Measurements from ENCODE around the gene TMEM170A. TPM values are rescaled to one million over a fixed set of nuclear protein-coding genes. Genes with fewer than 3 reads are reported as not detected.

The TMEM170A gene
- total RNA-seq, 1 experiment from 2014 or later = 31.4 TPM

DNA sequence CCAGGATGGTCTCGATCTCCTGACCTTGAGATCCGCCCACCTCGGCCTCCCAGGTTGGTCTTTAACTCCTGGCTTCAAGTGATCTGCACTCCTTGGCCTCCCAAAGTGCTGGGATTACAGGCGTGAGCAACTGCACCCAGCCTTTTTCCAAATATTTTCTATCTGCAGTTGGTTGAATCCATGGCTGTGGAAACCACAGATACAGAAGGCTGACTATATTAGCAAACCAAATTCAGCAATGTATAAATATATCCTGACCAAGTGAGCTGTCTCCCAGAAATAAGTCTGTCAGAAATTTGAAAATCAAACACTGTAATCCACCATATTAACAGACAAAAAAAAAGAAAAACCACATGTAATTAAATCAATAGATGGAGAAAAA, 40.8 kb downstream of the TMEM170A start:
- TF ChIP-seq, protein P1, sequence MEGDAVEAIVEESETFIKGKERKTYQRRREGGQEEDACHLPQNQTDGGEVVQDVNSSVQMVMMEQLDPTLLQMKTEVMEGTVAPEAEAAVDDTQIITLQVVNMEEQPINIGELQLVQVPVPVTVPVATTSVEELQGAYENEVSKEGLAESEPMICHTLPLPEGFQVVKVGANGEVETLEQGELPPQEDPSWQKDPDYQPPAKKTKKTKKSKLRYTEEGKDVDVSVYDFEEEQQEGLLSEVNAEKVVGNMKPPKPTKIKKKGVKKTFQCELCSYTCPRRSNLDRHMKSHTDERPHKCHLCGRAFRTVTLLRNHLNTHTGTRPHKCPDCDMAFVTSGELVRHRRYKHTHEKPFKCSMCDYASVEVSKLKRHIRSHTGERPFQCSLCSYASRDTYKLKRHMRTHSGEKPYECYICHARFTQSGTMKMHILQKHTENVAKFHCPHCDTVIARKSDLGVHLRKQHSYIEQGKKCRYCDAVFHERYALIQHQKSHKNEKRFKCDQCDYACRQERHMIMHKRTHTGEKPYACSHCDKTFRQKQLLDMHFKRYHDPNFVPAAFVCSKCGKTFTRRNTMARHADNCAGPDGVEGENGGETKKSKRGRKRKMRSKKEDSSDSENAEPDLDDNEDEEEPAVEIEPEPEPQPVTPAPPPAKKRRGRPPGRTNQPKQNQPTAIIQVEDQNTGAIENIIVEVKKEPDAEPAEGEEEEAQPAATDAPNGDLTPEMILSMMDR (conservative IDR thresholded peaks at IDR 0.05) = no peak
- no peak for TF ChIP-seq EZH2 (IDR thresholded peaks at IDR 0.05; ENCODE audit: low read depth)
- no peaks in the 10 kb centered on the region for H3K4me1 ChIP-seq (replicated peaks; ENCODE audit: insufficient read depth)

GRCh38 chr16:75421820-75422126, 42.7 kb downstream of the TMEM170A start:
- Histone ChIP-seq H3K4me2 (no peak overlapping the region), H3F3A (ENCODE audit: insufficient read depth, low read depth) (peaks cover 11% of the 10 kb centered on the region; the same call in 1 of the 2 replicates), H3K4me3 (no peak overlapping the region), H3K79me2 (ENCODE audit: low read depth) (peaks cover 84% of the 10 kb centered on the region), H3K36me3 (ENCODE audit: low read depth) (no peaks in the 10 kb centered on the region), H3K9me3 (ENCODE audit: insufficient read depth, low read depth) (no peaks in the 10 kb centered on the region), H3K27me3 (ENCODE audit: insufficient read depth, low read depth) (no peaks in the 10 kb centered on the region), H3K4me1 (replicated peaks; ENCODE audit: insufficient read depth) (no peaks in the 10 kb centered on the region), H3K9me2 (ENCODE audit: insufficient read depth) (no peaks in the 10 kb centered on the region), H3K27ac (no peak overlapping the region), H4K20me1 (ENCODE audit: insufficient read depth) (peaks cover 29% of the 10 kb centered on the region), H2AFZ (no peak overlapping the region)
- intact Hi-C loops (cut with micrococcal nuclease; ENCODE audit: unreplicated experiment) = no loop called here
- POLR2A ChIA-PET (ENCODE audit: unreplicated experiment) = no interaction called here
- CTCF ChIA-PET = no interaction called here
- no peak for TF ChIP-seq EZH2 (IDR thresholded peaks at IDR 0.05; ENCODE audit: low read depth)
- TF ChIP-seq, protein P1 (conservative IDR thresholded peaks at IDR 0.05) = no peak
- DNase-seq = no peak
- no TSS peak for BruUV-seq (replicated peaks)

More for the DNA sequence above, 40.8 kb downstream of the TMEM170A start:
- Histone ChIP-seq H3K4me3 (no peak overlapping the region), H3K4me2 (no peak overlapping the region), H3K9me3 (ENCODE audit: insufficient read depth, low read depth) (no peaks in the 10 kb centered on the region), H3K36me3 (ENCODE audit: low read depth) (no peaks in the 10 kb centered on the region), H4K20me1 (ENCODE audit: insufficient read depth) (peaks cover 33% of the 10 kb centered on the region), H3K27ac (no peak overlapping the region), H3K79me2 (ENCODE audit: low read depth) (peaks cover 86% of the 10 kb centered on the region), H3F3A (ENCODE audit: insufficient read depth, low read depth) (peaks cover 11% of the 10 kb centered on the region; the same call in 1 of the 2 replicates), H3K9me2 (ENCODE audit: insufficient read depth) (no peaks in the 10 kb centered on the region), H2AFZ (no peak overlapping the region), H3K27me3 (ENCODE audit: insufficient read depth, low read depth) (no peaks in the 10 kb centered on the region)
- ChIA-PET POLR2A (ENCODE audit: unreplicated experiment) (interaction anchor here (0.6 kb wide), 1 partner anchor 21 kb away, joined by 3 read pairs; no protein-coding TSS in a partner anchor), CTCF (no interaction called here)
- no peak for DNase-seq
- intact Hi-C loops (cut with micrococcal nuclease; ENCODE audit: unreplicated experiment) = no loop called here
- no TSS peak for BruUV-seq (replicated peaks)

GRCh38 chr16:75420987-75421819, 43.3 kb downstream of the TMEM170A start:
- Histone ChIP-seq H2AFZ (no peak overlapping the region), H3K36me3 (ENCODE audit: low read depth) (no peaks in the 10 kb centered on the region), H3K27me3 (ENCODE audit: insufficient read depth, low read depth) (no peaks in the 10 kb centered on the region), H3F3A (ENCODE audit: insufficient read depth, low read depth) (peaks cover 11% of the 10 kb centered on the region; the same call in 1 of the 2 replicates), H3K9me3 (ENCODE audit: insufficient read depth, low read depth) (no peaks in the 10 kb centered on the region), H3K4me1 (replicated peaks; ENCODE audit: insufficient read depth) (no peaks in the 10 kb centered on the region), H3K79me2 (ENCODE audit: low read depth) (peaks cover 79% of the 10 kb centered on the region), H3K9me2 (ENCODE audit: insufficient read depth) (no peaks in the 10 kb centered on the region), H3K4me3 (no peak overlapping the region), H3K4me2 (no peak overlapping the region), H4K20me1 (ENCODE audit: insufficient read depth) (peaks cover 29% of the 10 kb centered on the region), H3K27ac (no peak overlapping the region)
- no TSS peak for BruUV-seq (replicated peaks)
- DNase-seq = peak in 1 of 2 experiments; percentile 58
- CTCF ChIA-PET = no interaction called here
- no peak for TF ChIP-seq EZH2 (IDR thresholded peaks at IDR 0.05; ENCODE audit: low read depth)
- TF ChIP-seq, protein P1 (conservative IDR thresholded peaks at IDR 0.05) = no peak
- POLR2A ChIA-PET (ENCODE audit: unreplicated experiment) = interaction anchor here (0.6 to 0.8 kb wide), 2 partner anchors 12 to 42 kb away, joined by 3 to 11 read pairs; partner anchors contain the start of gene CFDP1
- intact Hi-C loops (cut with micrococcal nuclease; ENCODE audit: unreplicated experiment) = no loop called here
